GM12891 (cell line): ENCODE measurements around the gene ZIM2.

Source experiments
- POLR2A ChIP-seq: IDR thresholded peaks from 2 replicates; pipeline ENCODE4 v1.6.1; 2011; ENCODE audit warnings: low read depth, low read length, control low read depth
- POLR2AphosphoS5 ChIP-seq: IDR thresholded peaks from 2 replicates; pipeline ENCODE4 v1.6.1; 2011; ENCODE audit warnings: low read depth, low read length, control low read depth
- SPI1 ChIP-seq: IDR thresholded peaks from 2 replicates; pipeline ENCODE4 v1.6.1; 2011; ENCODE audit warnings: low read depth, low read length, control low read depth
- TAF1 ChIP-seq: IDR thresholded peaks from 2 replicates; pipeline ENCODE4 v1.6.1; 2011; ENCODE audit warnings: low read depth, low read length, control low read depth

GRCh38 chr19:56759531-56759930, 81.0 kb downstream of the ZIM2 start:
- TF ChIP-seq POLR2A (no peak), TAF1 (no peak), POLR2AphosphoS5 (no peak), SPI1 (no peak)
